ENCODE measurements around the gene KLHL29.

Gene KLHL29

DNA sequence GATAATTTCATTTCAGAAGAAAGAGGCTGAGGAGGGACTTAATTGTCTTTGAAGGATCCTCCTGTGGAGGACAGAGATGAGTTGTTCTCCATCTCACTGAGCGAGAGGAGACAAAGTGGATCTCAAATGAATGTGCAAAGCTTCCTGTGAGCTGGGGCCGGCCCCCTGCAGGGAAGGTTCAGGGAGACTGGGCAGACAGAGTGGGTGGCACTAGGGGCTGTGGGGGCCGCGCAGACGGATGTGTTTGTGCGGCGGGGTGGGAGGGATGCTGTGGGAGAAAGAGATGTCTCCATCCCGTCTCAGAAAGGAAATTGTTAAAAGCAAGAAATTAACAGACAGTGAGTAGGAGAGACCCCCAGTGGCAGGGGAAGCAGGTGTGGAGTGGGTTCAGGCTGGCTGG is 29.1 kb downstream of the KLHL29 start:
- Mint-ChIP-seq H3K27me3 (peaks cover 31% of the 10 kb centered on the region), H3K36me3 (ENCODE audit: low read depth) (no peaks in the 10 kb centered on the region), H3K9me3 (no peaks in the 10 kb centered on the region), H3K4me1 (ENCODE audit: low read depth) (no peaks in the 10 kb centered on the region), H3K4me3 (no peak overlapping the region), H3K27ac (no peak overlapping the region)
- intact Hi-C loops (cut with micrococcal nuclease): no loop called here

DNA sequence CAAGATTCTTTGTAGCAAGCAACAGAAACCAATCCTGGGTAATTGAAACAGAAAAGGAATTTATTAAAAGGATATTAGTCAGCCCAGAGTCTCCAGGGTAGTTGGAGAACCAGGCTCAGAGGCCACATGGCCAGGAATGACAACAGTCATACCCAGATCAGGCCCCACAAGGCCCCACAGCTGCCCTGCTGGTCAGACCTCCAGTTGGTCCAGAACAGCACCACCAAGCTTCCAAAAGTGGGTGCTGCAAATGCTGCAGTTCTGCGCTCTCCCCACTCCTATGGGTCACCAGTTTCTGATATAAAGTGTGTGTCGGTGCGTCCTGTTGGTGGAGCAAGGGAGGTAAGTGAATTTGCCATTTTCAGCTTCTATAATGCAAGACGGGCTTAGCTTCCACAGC is 29.9 kb downstream of the KLHL29 start:
- Mint-ChIP-seq H3K36me3 (ENCODE audit: low read depth) (no peaks in the 10 kb centered on the region), H3K9me3 (no peaks in the 10 kb centered on the region), H3K4me3 (no peak overlapping the region), H3K27ac (no peak overlapping the region), H3K4me1 (ENCODE audit: low read depth) (no peaks in the 10 kb centered on the region), H3K27me3 (peaks cover 28% of the 10 kb centered on the region)
- intact Hi-C loops (cut with micrococcal nuclease): no loop called here

DNA sequence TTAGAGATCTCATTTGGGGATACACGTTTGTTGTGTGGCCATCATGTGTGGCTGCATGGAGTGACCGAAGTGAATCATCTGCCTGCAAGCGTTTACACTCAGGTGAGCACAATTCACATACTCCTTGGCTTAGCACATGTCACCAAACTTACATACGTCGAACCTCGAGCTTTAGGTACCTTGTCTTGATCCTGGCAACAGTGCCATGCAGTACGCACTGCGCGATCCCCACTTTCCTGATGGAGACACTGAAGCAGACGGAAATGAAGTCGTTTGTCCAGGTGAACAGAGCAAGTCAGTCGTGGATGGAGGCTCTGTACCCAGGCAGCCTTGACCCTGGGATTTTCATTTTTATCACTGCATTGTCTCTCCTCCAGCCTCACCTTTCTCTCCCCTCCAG is 32.3 kb downstream of the KLHL29 start:
- intact Hi-C loops (cut with micrococcal nuclease): no loop called here
- Mint-ChIP-seq H3K4me1 (ENCODE audit: low read depth) (no peaks in the 10 kb centered on the region), H3K4me3 (no peak overlapping the region), H3K27ac (no peak overlapping the region), H3K9me3 (no peaks in the 10 kb centered on the region), H3K27me3 (peaks cover 18% of the 10 kb centered on the region), H3K36me3 (ENCODE audit: low read depth) (no peaks in the 10 kb centered on the region)

DNA sequence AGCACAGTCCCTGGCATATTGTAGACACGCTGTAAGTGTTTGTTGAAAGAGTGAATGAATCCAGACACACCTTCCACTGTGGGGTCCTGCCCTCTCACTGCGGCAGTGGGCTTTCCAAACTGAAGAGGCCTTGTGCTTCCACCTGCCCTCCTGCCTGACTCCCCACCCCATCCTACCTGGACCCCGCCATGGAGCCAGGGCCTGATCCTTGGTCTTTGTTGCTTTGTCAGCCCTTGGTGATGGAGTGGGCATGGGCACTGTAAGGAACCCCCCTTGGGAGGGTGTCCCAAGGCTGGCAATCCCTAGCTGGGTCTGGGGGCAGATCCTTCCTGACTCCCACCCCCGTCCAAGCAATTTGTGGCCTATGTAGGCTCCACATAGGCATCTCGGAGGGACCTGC is 33.1 kb downstream of the KLHL29 start:
- H3K9me3 Mint-ChIP-seq: no peaks in the 10 kb centered on the region
- H3K27me3 Mint-ChIP-seq: peaks cover 16% of the 10 kb centered on the region
- no peak overlapping the region for H3K27ac Mint-ChIP-seq
- no peak overlapping the region for H3K4me3 Mint-ChIP-seq
- no peaks in the 10 kb centered on the region for H3K36me3 Mint-ChIP-seq (ENCODE audit: low read depth)
- intact Hi-C loops (cut with micrococcal nuclease): no loop called here
- no peaks in the 10 kb centered on the region for H3K4me1 Mint-ChIP-seq (ENCODE audit: low read depth)

DNA sequence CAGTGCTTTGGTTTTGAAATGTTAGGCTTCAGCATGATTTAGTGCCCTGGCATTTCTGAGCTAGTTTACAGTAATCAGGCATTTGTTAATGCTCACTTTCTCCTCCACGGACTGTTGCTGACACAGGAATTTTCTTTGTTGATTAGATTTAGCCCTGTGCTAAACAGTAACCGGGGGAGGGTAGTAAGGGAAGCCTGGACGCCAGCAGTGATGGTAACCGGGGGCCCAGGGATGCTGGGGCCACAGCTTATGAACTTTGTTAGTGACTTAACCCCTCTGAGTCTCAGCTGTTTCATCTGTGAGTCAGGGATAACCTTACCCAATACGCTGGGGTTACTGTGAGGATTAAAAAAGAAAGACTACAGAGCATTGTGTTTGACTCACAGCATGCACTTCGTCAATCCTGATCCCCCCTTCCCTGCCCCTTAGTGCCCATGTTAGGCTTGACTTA is 33.5 kb downstream of the KLHL29 start:
- intact Hi-C loops (cut with micrococcal nuclease): no loop called here
- peaks cover 16% of the 10 kb centered on the region for H3K27me3 Mint-ChIP-seq
- H3K4me1 Mint-ChIP-seq (ENCODE audit: low read depth): no peaks in the 10 kb centered on the region
- H3K27ac Mint-ChIP-seq: no peak overlapping the region
- H3K4me3 Mint-ChIP-seq: no peak overlapping the region
- no peaks in the 10 kb centered on the region for H3K9me3 Mint-ChIP-seq
- no peaks in the 10 kb centered on the region for H3K36me3 Mint-ChIP-seq (ENCODE audit: low read depth)

DNA sequence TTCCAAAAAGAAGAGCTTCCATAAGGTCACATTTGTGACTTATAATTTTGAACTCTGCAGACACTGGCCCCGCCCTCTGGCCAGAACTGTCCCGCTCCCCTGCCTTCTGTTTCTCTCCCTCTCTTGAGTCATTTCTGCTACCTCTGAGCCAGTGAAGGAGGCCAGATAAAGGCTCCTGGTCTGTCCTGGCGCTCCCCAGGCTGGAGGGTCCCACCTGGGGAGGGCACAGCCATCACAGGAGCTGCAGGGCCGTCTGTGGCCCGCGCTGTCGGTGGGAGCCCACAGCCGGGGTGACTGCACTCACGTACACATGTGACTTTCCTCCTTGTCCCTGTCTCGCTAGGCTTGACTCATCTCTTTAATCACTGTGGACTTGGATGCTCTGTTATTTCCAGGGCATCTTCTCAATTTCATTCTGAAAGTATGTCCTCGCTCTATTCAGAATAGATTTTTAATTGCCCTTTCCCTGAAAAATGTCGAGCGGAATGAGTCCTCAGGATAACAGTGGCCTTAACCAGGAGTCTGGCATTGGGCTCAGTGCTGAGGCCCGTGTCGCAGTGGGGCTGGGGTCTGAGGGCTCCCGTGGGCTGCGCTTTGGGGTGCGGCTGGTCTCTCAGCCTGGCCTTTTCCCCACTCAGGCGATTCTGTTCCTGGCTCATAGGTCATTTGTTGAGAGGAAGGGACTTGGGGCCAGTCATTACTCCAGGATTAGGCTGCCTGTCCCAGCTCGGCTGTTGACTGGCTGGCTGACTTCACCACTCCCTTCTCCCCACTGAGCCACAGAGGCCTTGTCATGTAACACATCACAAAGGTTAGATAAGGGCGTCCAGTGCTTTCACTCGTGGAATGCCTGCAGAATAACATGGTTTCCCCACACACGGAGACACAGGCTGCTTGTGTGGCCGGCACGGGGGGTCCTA is 34.5 kb downstream of the KLHL29 start:
- no peaks in the 10 kb centered on the region for H3K36me3 Mint-ChIP-seq (ENCODE audit: low read depth)
- intact Hi-C loops (cut with micrococcal nuclease): no loop called here
- no peaks in the 10 kb centered on the region for H3K4me1 Mint-ChIP-seq (ENCODE audit: low read depth)
- no peaks in the 10 kb centered on the region for H3K9me3 Mint-ChIP-seq
- H3K27me3 Mint-ChIP-seq: peaks cover 11% of the 10 kb centered on the region
- H3K4me3 Mint-ChIP-seq: no peak overlapping the region
- no peak overlapping the region for H3K27ac Mint-ChIP-seq

DNA sequence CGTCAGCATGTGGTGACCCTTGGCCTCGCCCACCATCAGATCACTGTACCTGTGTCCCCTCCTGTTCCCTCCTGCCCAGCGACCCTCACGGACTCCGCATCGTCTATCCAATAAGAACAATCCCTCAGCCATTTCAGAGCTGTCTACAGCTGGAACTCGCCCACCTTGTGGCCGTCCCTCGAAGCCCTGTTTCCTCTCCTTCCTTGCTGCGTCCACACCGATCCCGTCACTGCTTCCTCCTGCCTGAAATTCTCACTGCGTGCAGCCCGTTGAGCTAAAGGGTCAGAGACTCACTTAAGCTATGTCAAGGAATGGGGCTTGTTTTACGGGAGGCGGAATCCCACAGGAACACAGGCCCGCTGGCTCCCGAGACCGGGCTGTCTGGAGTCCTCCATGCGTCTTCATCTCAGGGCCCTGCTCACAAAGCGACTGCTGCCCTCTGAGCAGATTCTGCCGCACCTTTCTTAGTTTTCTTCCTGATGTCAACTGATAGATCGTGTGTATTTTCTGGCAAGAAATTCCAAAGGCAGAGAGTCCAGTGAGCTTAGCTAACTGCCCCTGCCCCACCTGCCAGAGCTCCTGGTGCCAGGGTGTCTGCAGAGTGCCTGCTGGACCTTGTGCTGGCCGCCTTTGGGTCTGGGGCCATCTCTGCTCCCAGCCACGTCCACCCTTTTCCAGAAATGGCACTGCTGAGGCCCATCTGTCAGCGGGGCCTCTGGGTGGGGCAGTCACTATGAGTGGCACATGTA is 35.3 kb downstream of the KLHL29 start:
- no peaks in the 10 kb centered on the region for H3K4me1 Mint-ChIP-seq (ENCODE audit: low read depth)
- H3K9me3 Mint-ChIP-seq: no peaks in the 10 kb centered on the region

DNA sequence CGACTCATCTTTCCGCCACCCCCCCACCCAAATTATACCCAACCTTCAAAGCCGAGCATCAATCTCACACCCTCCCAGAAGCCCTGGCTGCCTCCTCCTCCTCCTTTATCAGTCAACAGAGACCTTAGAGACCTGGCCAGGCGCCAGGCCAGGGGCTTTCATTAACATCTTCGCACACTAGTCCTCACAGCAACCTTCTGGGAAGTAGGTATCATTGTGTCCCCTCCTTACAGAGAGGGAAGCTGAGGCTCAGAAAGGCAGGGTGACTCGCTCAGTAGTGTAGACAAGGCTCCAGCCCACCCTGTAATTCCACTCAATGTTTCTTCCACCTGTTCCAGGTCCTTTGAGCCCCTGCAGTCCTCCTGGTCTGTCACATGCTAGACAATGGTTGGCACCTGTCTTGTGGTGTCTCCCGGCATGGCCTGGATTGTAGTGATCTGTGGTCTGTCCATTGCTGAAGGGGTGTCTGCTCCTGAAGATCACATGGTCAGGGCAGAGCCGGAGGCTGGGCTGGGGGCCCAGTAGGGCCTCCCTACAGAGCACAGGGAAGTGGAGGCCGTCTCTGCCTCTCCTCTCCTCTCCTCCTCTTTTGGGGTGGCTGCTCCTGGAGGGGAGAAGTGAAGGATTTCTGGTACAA is 36.0 kb downstream of the KLHL29 start:
- Mint-ChIP-seq H3K4me3 (no peak overlapping the region), H3K27ac (no peak overlapping the region), H3K36me3 (ENCODE audit: low read depth) (no peaks in the 10 kb centered on the region), H3K9me3 (no peaks in the 10 kb centered on the region), H3K4me1 (ENCODE audit: low read depth) (no peaks in the 10 kb centered on the region), H3K27me3 (peaks cover 12% of the 10 kb centered on the region)
- intact Hi-C loops (cut with micrococcal nuclease): no loop called here

More for the DNA sequence above, 35.3 kb downstream of the KLHL29 start:
- intact Hi-C loops (cut with micrococcal nuclease): no loop called here
- Mint-ChIP-seq H3K27me3 (peaks cover 11% of the 10 kb centered on the region), H3K27ac (no peak overlapping the region), H3K4me3 (no peak overlapping the region), H3K36me3 (ENCODE audit: low read depth) (no peaks in the 10 kb centered on the region)

DNA sequence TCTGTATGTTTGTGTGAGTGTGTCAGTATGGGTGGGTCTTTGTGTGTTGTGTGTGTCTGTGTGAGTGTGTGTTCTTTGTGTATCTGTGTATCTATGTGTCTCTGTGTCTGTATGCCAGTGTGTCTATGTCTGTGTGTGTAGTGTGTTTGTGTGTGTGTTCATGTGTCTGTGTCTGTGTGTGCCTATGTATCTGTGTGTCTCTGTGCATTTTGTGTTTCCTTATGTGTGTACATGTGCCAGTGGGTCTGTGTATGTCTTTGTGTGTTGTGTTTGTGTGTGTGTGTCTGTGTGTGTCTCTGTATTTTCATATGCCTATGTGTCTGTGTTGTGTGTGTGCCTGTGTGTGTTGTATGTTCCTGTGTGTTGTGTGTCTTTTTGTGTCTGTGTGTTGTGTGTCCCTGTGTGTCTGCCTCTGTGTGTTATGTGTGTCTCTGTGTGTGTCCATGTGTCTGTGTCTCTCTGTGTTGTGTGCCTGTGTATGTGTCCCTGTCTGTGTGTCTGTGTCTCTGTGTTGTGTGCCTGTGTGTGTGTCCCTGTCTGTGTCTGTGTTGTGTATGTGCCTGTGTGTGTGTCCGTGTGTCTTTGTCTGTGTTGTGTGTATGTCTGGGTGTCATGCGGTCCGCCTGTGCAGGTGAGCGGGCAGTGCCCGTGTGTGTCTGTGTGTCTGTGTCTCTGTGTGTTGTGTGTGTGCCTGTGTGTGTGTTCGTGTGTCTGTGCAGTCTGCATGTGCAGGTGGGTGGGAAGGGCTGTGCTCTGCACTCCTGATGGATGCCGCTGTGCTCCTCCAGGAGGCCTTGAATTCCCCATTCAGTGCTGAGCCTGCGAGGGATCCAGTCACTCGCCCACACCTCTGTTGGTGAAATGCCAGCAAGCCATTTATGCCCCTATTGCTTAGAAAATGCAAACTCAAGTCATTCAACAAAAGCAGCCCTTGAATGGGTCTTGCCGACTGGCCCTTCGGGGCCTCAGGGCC is 37.4 kb downstream of the KLHL29 start:
- no peak overlapping the region for H3K4me3 Mint-ChIP-seq

DNA sequence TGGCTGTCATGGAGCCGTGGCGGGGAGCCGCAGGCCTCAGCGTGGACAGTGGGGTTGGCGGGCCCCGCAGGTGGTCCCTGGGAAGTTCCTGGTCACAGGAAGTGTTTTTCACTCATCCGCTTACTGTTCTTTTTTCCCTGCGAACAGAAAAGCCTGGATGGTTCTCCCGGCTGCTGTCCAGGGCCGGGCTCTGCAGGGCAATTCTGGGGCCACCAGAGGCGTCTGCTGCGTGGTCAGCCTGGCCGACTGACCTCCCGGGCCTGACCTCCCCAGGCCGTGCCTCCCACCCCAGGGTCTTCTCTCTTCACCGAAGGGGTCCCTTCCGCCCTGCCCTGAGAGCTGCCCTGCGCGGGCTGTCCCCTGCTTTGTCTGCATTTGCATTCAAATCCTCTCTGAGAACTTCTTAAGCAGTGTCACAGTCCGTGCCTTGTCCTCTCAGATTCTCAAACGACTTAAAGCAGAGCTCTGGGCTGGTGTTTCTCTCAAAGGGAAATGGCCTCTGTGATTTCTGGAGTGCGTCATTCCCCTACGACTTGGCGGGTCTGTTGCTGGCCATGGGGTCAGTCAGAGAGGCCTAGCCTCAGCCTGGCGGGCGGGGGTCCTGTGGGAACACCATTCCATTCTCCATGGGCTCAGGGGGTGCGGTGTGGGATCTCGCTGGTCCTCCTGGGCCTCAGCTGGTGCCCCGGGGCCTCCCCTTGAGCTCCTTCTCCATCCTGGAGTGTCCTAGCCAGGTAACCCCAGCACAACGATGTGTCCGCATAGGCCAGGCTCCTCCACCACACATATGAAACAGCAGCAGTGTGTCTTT is 38.3 kb downstream of the KLHL29 start:
- H3K4me1 Mint-ChIP-seq (ENCODE audit: low read depth): no peaks in the 10 kb centered on the region
- H3K27me3 Mint-ChIP-seq: peaks cover 3% of the 10 kb centered on the region
- H3K27ac Mint-ChIP-seq: no peak overlapping the region
- H3K9me3 Mint-ChIP-seq: no peaks in the 10 kb centered on the region
- intact Hi-C loops (cut with micrococcal nuclease): no loop called here
- H3K36me3 Mint-ChIP-seq (ENCODE audit: low read depth): no peaks in the 10 kb centered on the region
- no peak overlapping the region for H3K4me3 Mint-ChIP-seq

More for the DNA sequence above, 37.4 kb downstream of the KLHL29 start:
- Mint-ChIP-seq H3K27me3 (peaks cover 3% of the 10 kb centered on the region), H3K4me1 (ENCODE audit: low read depth) (no peaks in the 10 kb centered on the region), H3K27ac (no peak overlapping the region), H3K36me3 (ENCODE audit: low read depth) (no peaks in the 10 kb centered on the region), H3K9me3 (no peaks in the 10 kb centered on the region)
- intact Hi-C loops (cut with micrococcal nuclease): no loop called here

DNA sequence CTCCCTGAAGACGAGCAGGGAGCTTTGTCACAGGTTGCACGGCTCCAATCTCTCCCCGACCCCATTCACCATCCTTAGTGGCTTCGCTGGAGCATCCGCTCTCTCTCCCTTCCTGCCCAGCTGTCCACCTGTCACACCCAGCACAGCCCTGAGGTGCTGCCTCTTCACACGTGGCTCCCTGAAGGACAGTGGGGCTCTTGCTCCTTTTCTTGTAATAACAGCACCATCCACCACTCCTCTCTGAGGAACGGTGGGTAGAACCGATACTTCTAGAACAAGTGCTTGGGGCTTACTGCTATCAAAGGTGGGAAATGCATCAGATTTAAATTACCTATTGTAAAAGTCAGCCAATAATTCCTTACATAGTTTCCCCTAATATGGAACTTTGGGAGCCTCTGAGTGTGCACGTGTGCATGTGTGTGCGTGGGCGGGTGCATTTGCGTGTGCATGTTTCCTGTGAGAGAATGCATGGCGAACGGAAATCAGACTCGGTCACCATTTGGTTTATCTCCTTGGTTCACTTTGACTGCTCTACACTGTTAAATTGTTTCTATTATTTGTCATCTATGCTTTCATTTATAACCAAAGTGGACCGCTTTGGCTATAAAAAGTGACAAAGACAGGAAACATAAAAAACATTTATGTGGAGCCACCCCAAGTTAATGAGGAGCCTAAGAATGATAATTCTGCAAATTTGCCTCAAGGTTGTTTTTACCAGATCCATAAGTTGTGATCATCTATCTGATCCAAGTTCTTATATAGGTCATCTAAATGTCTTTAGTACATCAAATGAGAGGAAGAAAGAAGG is 39.1 kb downstream of the KLHL29 start:
- Mint-ChIP-seq H3K36me3 (ENCODE audit: low read depth) (no peaks in the 10 kb centered on the region), H3K27ac (no peak overlapping the region), H3K27me3 (peaks cover 3% of the 10 kb centered on the region), H3K9me3 (no peaks in the 10 kb centered on the region), H3K4me3 (no peak overlapping the region), H3K4me1 (ENCODE audit: low read depth) (no peaks in the 10 kb centered on the region)
- intact Hi-C loops (cut with micrococcal nuclease): no loop called here

DNA sequence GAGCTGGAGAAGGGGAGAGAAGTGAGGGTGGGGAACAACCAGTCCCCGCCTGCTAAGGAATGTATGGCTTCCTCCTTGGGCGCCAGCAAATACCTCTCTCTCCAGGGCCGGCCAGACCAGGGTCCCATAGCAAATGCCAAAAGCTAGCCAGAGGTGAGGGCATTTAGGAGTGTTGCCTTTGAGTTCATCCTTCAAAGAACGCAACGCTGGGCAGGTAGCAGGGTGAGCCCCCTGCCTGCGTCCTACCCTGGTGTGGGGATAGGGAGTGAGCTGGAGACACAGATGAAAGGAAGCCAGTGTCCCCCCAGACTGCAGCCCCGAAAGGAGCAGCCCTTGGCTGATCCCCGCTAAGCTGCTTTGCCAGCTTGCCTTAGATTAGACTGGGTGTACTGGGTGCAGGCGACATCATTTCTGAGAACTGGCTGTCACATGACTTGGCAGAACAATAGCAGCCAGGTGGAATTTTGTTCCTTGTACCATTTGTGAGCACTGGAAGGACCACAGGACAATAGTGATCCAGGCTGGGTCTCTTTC is 40.4 kb downstream of the KLHL29 start:
- Mint-ChIP-seq H3K27me3 (peaks cover 2% of the 10 kb centered on the region), H3K36me3 (ENCODE audit: low read depth) (no peaks in the 10 kb centered on the region), H3K4me3 (no peak overlapping the region), H3K27ac (no peak overlapping the region), H3K9me3 (no peaks in the 10 kb centered on the region), H3K4me1 (ENCODE audit: low read depth) (no peaks in the 10 kb centered on the region)
- intact Hi-C loops (cut with micrococcal nuclease): no loop called here
